ENCODE measurements around the gene OBSL1. TPM values are rescaled to one million over a fixed set of nuclear protein-coding genes. Genes with fewer than 3 reads are reported as not detected.

The OBSL1 gene
- total and polyA plus RNA-seq, 2 of the 4 experiments (the other 2 are of a cell fraction), result 21.5 to 51.2 TPM

DNA sequence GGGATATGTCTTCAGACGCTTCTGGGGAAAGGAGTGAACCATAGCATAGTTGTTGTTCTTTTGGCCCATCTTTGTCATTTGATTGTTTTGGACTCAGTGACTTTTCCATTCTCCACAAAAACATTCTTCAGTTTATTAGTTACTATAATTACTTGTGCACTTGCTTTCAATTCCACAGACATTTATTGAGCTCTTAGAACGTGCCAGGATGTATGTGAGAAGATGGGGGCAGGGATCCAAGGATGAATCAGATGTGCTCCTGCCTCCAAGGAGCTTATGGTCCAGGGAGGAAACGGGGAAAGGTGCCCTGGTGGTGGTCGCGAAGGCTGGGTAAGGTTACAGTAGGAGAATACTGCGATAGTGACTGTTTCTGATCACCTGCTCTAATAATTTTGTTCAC is 49.2 kb upstream of the OBSL1 start:
- Histone ChIP-seq H3K27me3 (ENCODE audit: control insufficient read depth, insufficient read depth, low read length) (peaks cover 32% of the 10 kb centered on the region), H3K9me1 (ENCODE audit: insufficient read depth, low read length) (no peaks in the 10 kb centered on the region; the same call in 1 of the 2 replicates), H3K36me3 (ENCODE audit: control insufficient read depth, insufficient read depth, low read length) (peaks cover 6% of the 10 kb centered on the region; the same call in 1 of the 2 replicates), H2AK9ac (replicated peaks; ENCODE audit: low read depth, low read length, poor library complexity) (no peak overlapping the region), H3K9ac (ENCODE audit: low read depth, low read length) (no peak overlapping the region), H4K91ac (ENCODE audit: insufficient read depth, low read depth, low read length) (no peak overlapping the region), H3K9me3 (ENCODE audit: control insufficient read depth, insufficient read depth, low read length) (no peaks in the 10 kb centered on the region), H4K5ac (ENCODE audit: low read depth, low read length) (no peak overlapping the region), H3K4me2 (ENCODE audit: low read depth, low read length) (no peak overlapping the region), H2BK120ac (ENCODE audit: low read depth, low read length) (no peak overlapping the region), H3K14ac (replicated peaks; ENCODE audit: low read depth, low read length) (no peak overlapping the region), H2AFZ (replicated peaks; ENCODE audit: low read length, poor library complexity) (no peak overlapping the region), H2BK15ac (ENCODE audit: low read depth, low read length) (no peak overlapping the region), H4K20me1 (ENCODE audit: insufficient read depth, low read length) (no peaks in the 10 kb centered on the region), H2BK20ac (ENCODE audit: low read depth, low read length) (no peak overlapping the region), H2AK5ac (ENCODE audit: low read depth, low read length) (no peak overlapping the region), H3K4ac (ENCODE audit: low read depth, low read length) (no peak overlapping the region), H3K79me1 (ENCODE audit: low read depth in 1 of 2, low read length in 2 of 2) (no peaks in the 10 kb centered on the region), H2BK5ac (ENCODE audit: low read depth, low read length, poor library complexity, severe bottlenecking) (no peak overlapping the region), H3K4me1 (ENCODE audit: control insufficient read depth, insufficient read depth, low read length) (no peaks in the 10 kb centered on the region), H3K23ac (ENCODE audit: low read depth, low read length) (no peak overlapping the region), H3K56ac (ENCODE audit: extremely low read depth, insufficient read depth, low read length) (no peak overlapping the region), H4K8ac (ENCODE audit: low read depth in 2 of 2, low read length in 2 of 2) (no peak overlapping the region), H3K27ac (ENCODE audit: insufficient read depth, low read length) (no peak overlapping the region), H3K4me3 (ENCODE audit: insufficient read depth, low read depth, low read length) (no peak overlapping the region), H3K18ac (ENCODE audit: low read depth, low read length) (no peak overlapping the region)
- ChIA-PET CTCF (interaction anchor here (0.7 to 1.2 kb wide), 2 partner anchors 22 to 87 kb away, joined by 3 to 5 read pairs; no protein-coding TSS in a partner anchor), POLR2A (ENCODE audit: unreplicated experiment) (no interaction called here)
- BruUV-seq (replicated peaks), result no TSS peak
- intact Hi-C loops (cut with micrococcal nuclease), result no loop called here
- dilution Hi-C loops (cut with HindIII; ENCODE audit: low sequenced_read_pairs, unreplicated experiment), result no loop called here
- no CpG with 5 or more reads among the region's 6 CpGs for WGBS, 2 experiments (ENCODE audit: extremely low coverage in 2 of 2, insufficient read length in 1 of 2)
- ATAC-seq (ENCODE audit: low read depth) (no peak), DNase-seq (no peak)
- in situ Hi-C loops (cut with MboI; ENCODE audit: low sequenced_read_pairs), result no loop called here
- TF ChIP-seq, protein P1, sequence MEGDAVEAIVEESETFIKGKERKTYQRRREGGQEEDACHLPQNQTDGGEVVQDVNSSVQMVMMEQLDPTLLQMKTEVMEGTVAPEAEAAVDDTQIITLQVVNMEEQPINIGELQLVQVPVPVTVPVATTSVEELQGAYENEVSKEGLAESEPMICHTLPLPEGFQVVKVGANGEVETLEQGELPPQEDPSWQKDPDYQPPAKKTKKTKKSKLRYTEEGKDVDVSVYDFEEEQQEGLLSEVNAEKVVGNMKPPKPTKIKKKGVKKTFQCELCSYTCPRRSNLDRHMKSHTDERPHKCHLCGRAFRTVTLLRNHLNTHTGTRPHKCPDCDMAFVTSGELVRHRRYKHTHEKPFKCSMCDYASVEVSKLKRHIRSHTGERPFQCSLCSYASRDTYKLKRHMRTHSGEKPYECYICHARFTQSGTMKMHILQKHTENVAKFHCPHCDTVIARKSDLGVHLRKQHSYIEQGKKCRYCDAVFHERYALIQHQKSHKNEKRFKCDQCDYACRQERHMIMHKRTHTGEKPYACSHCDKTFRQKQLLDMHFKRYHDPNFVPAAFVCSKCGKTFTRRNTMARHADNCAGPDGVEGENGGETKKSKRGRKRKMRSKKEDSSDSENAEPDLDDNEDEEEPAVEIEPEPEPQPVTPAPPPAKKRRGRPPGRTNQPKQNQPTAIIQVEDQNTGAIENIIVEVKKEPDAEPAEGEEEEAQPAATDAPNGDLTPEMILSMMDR (conservative IDR thresholded peaks at IDR 0.05; ENCODE audit: low read depth, low read length), result no peak
- TF ChIP-seq RAD21 (IDR thresholded peaks at IDR 0.05; ENCODE audit: low read length) (no peak), MAZ (IDR thresholded peaks at IDR 0.05; ENCODE audit: borderline replicate concordance, low read depth, low read length) (no peak), MAFK (IDR thresholded peaks at IDR 0.05; ENCODE audit: low read depth, low read length) (no peak), FOS (IDR thresholded peaks at IDR 0.05; ENCODE audit: low read depth, low read length) (no peak)
